ENCODE data around the gene STAM2. TPM values are rescaled to one million over a fixed set of nuclear protein-coding genes. Genes with fewer than 3 reads are reported as not detected.
A peak's percentile ranks its signal among the peaks of the same experiment; 100 is the strongest.

STAM2 gene
- total RNA-seq, 1 experiment from 2014 or later: 14.2 TPM

GRCh38 chr2:152174574-152174973 lies 989 bp downstream of the STAM2 start:
- Mint-ChIP-seq H3K4me1 (peaks cover 8 to 9% of the 10 kb centered on the region in 2 experiments), H3K9me3 (peaks cover 9 to 17% of the 10 kb centered on the region in 2 experiments), H3K36me3 (ENCODE audit: insufficient read depth in 1 of 3, low read depth in 3 of 3) (peaks cover 0 to 5% (median 4%) of the 10 kb centered on the region in 3 experiments; a peak in 3 of 7 replicates), H3K27me3 (ENCODE audit: low read depth) (peaks cover 4% of the 10 kb centered on the region; the same call in 1 of the 2 replicates), H3K27ac (peak overlapping the region in 1 of 3 experiments; percentile 53; a peak in 1 of 7 replicates), H3K4me3 (peak overlapping the region; percentile 94 to 95)
- Histone ChIP-seq H2BK120ac (ENCODE audit: low read depth, low read length, poor library complexity, severe bottlenecking) (no peak overlapping the region), H3K14ac (ENCODE audit: insufficient read depth, low read length) (no peak overlapping the region), H2BK15ac (ENCODE audit: low read depth, low read length) (no peak overlapping the region), H3K79me2 (ENCODE audit: insufficient read depth, low read length) (0 out of 2 replicates have a peak, but pooled peaks cover 1% of the 10 kb centered on the region), H3T11ph (ENCODE audit: low read length) (no peak overlapping the region), H3K4me1 (ENCODE audit: insufficient read depth, low read length) (no peaks in the 10 kb centered on the region), H3K23me2 (ENCODE audit: insufficient read length, low read depth, low read length, poor library complexity, severe bottlenecking) (peaks cover 4% of the 10 kb centered on the region), H3K4ac (ENCODE audit: low read depth, low read length) (no peak overlapping the region), H3K18ac (ENCODE audit: insufficient read length, low read depth, low read length) (no peak overlapping the region), H4K20me1 (ENCODE audit: control insufficient read depth, insufficient read depth, insufficient read length) (no peaks in the 10 kb centered on the region), H3K27me3 (ENCODE audit: insufficient read depth, low read length) (no peaks in the 10 kb centered on the region), H3K9ac (ENCODE audit: extremely low read depth, insufficient read length, low read length) (peak overlapping the region; percentile 51), H3K9me3 (ENCODE audit: control insufficient read depth, low read depth, low read length) (no peaks in the 10 kb centered on the region), H3K23ac (ENCODE audit: insufficient read length, low read depth, low read length) (no peak overlapping the region), H4K91ac (ENCODE audit: insufficient read length, low read depth, low read length) (no peak overlapping the region), H3K4me2 (ENCODE audit: insufficient read depth, insufficient read length, low read length) (peak overlapping the region; percentile 82), H3K79me1 (ENCODE audit: insufficient read depth, low read depth, low read length, poor library complexity, severe bottlenecking) (no peaks in the 10 kb centered on the region), H2BK20ac (ENCODE audit: low read depth, low read length, poor library complexity, severe bottlenecking) (no peak overlapping the region), H3K27ac (ENCODE audit: insufficient read length, low read depth, low read length) (no peak overlapping the region), H4K8ac (replicated peaks; ENCODE audit: insufficient read length, low read depth, low read length) (no peak overlapping the region), H2AFZ (ENCODE audit: low read length) (no peak overlapping the region), H3K56ac (ENCODE audit: insufficient read length, low read depth, low read length) (no peak overlapping the region), H2AK5ac (ENCODE audit: insufficient read length, low read length) (no peak overlapping the region), H2BK12ac (ENCODE audit: insufficient read length, low read depth, low read length) (no peak overlapping the region), H2BK5ac (ENCODE audit: insufficient read length, low read length) (no peak overlapping the region), H4K5ac (ENCODE audit: insufficient read length, low read depth, low read length) (no peak overlapping the region)
- no peak for DNase-seq
- TF ChIP-seq CTCF (conservative IDR thresholded peaks at IDR 0.05): no peak
- WGBS (ENCODE audit: extremely low coverage, insufficient read length, low lambda C conversion rate): no CpG with 5 or more reads among the region's 7 CpGs

Data from H9 (cell line).